Fibroblast of the conjunctiva (primary cell): ENCODE measurements around the gene PARL.

Experiments
- DNase-seq: peaks from one replicate; pipeline ENCODE4 v3.0.0-alpha.2; 2010; ENCODE audit warnings: low read depth

Gene PARL

DNA sequence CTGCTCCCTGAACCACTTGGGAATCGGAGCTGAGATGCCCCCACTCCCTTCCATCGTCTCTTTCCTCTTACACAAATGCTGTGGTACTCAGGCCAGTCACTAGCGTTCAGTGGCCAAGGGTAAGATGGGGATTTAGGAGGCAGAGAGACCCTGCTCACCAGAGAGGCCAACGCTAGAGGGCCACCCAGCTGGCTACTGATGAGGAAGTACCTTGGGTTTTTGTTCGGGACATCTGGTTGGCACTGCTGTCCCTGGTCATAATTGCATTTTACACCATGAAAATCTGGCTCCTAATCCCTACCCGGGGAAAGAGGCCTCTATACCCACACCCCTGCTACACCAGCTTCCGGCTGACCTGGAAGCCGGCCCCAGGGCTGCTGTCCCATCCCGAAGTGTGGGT lies 67.0 kb downstream of the PARL start:
- DNase-seq = no peak

DNA sequence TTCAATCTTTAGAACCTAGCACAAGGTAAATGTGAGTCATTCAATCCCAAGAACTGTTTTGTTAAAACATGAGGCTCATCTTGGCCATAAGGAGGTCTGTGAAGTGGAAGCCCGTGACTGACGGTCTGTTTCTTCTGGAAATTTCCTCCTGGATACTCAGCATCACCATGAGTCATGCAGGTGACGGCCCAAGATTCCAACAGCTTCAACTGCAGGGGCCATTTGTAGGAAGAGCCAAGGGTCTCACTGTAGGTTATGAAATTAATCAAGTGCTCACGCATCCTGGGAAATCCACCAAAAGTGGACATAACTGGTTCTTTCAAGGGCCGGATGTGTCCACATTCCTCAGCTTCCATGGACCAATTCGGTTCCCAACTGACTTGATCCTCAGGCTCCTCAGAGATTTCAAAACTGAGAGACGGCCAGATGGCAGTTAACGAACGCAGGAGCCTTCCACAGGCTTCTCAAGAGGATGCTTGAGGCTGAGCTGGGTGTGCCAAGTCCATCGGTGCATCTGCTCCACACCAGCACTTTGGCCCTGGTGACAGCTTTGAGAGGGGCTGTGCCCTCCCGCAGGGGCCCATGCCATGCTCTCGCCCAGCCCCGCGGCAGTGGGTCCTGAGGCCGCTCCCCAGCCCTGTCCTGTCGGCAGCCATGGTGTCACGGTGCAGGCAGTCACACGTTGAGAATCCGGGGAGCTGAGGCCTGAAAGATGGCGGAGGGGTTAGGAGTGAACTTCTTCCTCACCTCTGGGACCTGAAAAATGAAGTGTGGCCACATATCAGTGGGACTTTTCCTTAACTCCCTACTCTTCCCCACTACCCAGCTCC lies 67.8 kb downstream of the PARL start:
- no peak for DNase-seq

DNA sequence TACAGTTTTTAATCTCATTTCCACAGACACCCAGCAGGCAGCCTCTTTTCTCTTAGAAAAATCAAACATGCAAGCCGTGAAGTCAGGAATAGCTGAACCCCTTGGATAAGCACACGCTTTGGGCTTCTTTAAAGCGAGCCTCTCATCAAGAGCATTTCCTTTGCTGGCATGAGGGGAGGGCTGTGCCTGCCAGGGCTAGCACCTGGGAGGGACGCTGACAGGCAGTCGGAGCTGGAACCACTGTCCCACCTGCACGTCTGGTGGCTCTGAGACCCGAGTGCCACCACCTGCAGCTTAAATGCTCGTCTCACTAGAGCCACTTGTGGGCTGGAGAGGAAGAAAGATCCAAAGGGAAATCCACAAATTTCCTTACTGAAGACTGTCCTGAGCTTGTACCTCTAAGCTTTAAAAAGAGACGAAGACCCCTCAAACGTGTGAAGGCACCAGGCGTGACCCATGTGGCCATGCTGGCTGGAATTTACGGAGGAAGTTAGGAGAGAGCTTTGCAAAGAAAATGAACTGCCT lies 68.7 kb downstream of the PARL start:
- DNase-seq = no peak

DNA sequence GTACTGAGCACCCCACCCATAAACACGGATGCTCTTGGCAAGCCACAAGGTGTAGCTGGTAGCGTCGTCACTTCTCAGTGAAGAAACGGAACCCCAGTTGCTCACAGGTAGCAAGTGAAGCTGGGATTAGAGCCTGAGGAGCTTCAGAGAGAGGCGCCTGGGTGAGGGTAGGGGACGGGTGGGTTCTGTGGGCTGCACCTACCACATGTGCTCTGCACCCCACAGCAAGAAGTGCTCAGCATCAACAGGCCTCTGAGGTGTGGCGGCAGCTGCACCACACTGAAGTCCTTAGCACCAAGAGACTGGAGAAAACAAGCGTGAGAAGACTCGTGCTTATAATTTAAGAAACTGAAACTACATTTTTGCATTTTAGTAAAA lies 69.1 kb downstream of the PARL start:
- DNase-seq = no peak

DNA sequence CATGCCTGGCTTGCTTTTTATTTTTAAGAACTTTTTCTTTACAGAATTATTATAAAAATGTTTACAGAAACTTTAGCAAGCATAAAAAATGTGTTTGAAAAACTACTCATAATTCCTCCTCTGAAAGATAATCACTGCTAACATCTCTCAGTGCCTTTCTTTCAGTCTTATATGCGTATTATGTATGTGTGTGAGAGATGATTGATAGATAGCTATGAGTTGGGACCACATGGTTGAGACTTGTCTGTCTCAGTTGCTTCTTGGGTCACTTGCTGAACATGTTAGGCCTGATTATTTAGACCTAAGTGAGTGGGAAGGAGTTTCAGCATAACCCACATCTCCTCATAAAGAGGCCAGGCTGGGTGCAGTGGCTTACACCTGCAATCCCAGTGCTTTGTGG lies 70.4 kb downstream of the PARL start:
- no peak for DNase-seq

DNA sequence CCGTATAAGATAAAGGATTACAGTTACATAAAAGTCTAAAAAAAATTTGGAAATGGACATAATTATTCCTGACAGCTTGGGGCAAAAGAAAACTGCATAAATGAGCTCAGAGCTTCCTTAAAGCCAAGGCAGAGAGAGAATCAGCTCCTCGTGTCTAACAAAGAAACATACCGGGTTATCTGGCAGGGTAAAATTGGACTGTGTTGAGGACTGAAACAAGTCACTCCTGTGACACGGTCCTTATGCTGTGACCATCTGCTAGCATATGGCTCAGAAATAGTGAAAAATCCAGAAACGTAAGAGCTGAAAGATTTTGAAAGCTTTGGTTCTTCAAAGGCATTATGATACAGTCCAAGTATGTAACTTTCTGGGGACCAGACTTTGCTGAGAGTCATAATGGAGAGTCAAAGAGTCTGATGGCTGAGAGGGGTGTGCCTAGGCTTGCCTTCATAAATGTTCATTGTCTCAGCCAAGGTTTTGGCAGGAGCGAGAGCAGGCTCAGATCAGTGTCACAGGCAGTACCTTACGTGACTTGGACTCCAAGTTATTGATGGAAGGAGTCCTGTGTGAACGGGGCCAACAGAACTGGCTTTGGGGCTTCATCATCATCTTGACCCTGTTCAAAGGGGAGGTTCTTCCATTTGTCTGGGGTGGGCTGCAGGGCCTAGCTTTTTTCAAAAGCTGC lies 71.8 kb downstream of the PARL start:
- no peak for DNase-seq

DNA sequence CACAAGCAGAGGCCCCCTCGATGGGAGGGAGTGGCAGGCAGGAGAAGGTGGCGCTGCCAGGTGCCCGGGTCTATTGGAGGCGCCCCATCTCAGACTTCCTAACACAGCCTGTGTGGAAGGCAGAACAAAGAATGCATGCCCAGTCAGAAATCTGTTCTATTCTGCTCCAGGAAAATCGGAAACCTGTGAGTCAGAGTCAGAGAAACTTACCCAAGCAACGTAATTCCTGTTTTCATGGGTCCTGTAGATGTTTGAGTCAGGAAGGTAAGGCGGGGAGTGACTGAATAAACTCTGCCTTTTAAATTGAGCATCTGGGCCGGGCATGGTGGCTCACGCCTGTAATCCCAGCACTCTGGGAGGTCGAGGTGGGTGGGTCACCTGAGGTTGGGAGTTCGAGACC lies 73.0 kb downstream of the PARL start:
- no peak for DNase-seq

DNA sequence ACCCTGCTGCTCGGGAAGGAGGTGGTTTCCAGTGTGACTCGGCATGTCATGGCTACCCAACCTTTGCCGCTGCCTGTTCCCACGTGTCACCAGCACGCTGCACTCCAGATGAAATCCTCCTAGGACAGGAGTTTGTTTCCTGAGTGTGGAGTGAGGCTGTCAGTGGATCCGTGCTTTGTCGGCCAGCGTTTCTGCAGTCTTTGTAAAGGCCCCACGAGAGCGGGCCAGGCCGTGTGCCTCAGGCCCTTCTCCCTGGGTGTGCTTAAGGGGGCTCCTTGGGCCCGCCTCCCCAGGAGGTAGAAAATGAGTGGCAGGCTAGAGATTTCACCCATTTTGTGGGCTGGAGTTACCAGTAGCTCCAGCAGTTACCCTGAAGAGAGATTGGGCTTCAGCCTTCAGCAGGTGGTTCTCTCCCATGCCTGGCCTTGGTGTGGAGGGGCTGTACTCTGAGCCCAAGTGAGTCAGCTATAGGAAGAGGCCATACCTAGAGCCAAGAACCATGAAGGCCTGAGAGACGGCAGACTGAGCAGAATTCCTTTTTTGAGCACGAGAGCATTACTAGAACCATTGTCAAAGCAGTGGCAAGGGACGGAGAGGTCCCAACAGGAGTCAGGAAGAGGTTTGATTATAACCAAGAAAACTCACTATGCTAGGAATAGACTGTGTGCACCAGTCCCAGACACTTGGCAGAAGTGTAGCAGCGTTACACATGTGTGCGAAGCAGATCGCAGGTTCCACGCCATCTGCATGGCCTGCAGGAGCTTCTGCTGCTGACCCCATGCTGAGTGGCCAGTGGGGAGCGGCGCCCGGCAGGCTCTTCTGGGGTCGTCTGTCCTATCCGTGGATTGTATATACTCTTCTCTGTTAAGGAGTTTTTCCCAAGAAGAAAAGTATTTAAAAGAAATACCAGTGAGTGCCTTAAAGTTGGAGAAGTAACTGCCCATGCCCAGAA lies 73.8 kb downstream of the PARL start:
- DNase-seq = no peak

DNA sequence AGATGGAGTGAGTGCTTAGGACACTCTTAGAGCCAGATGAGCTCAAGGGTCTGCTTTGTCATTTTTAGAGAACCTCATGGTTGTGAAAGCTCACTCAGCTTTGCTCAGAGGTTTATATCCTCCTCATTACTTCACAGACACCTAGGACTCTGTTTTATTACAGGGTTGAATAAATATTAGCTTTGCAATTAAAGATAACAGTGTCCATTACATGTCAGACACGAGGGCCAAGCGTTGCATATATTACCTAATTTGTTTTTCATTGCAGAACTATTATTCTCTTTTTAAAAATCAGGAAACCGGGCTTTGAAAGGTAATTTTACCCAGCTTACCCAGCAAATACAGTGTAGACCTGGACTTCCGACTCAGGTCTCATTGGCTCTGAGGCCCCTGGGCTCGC lies 75.4 kb downstream of the PARL start:
- no peak for DNase-seq

DNA sequence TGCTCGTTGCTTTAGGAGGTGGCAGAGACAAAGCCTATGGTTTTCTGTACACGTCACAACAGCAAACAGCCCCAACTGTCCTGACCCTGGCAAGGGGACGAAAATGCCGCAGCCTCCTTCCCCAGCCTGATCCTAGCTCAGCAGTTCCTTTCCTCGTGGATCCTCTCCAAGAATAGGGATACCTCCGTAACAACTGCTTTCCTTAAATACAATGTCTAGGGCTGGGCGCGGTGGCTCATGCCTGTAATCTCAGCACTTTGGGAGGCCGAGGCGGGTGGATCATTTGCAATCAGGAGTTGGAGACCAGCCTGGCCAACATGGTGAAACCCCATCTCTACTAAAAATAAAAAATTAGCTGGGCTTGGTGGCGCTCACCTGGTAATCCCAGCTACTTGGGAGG lies 76.3 kb downstream of the PARL start:
- DNase-seq = no peak

DNA sequence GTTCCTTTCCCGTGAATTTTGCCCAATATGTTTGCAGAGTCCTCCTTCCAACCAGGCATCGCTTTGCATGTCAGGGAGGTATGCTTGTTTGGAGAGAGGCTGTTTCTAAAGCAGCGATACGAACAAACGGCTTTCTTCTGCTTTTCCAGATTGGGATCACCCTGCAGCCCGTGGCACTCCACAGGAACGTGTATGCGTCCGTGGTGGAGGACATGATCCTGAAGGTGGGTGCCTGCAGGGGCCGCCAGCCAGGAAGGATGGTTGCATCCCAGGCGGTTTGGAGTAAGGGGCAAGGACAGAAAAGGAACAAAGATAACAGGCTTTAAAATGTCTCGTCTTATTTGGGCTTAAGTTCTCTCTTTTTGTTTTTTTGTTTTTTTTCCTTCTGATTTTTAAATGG lies 76.8 kb downstream of the PARL start:
- DNase-seq = no peak

DNA sequence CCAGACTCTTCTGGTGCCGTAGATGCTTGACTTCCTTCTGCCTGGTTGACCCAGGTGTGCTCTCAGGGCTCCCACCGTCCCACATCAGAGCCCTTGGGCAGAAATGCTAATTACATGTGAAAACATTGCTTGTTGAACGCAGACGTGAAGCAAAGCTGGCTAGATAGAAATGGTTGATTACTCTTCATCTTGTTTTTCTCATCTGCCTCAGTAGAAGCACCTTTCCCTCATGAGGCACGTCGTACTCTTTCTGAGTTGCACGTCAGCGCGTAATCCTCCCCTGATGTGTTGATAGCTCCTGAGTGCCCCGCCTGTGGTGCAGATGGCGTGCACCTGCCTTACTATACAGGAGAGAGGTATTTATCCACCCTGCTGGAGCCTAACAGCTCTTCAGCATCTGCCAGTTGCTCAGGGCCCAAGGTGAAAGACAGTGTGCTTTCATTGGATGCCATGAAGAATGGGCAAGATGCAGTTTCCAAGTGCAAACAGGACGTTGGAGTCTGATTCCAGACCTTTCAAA lies 77.4 kb downstream of the PARL start:
- DNase-seq = no peak

DNA sequence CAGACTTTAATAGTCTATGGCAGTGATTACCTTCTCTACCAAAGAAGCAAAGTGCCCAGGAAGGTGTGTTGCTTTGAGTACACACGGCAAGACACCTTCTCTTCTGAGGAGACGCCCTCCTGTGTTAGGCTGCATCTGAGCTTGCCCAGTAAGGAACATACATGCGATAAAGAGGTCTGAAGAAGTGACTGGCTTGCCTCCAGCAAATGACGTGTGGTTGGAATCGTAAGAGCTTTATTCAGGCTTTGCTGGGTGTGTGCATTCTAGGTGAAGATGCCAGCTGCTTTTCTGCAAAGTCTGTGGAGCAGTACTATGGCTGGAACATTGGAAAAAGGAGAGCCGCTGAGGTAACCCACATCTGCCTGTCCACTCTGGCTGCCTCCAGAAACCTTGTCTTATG lies 81.7 kb downstream of the PARL start:
- DNase-seq = no peak

DNA sequence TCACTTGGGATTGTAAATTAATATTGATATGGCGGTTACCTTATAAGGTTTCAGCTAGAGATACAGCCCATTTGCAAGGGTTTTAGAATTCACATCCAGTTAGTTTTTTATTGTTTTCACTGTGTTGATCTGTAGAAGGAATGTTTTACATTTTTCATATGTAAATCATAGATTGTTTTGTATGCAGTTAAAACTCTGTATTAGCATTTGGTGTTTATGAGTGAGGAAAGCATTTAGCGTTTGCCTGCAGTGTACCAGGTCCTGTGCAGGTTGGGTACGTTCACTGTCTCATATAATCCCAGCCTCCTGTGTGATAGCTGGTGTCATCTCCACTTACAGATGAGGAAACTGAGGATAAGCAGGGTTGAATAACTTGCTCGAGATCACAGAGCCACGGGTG lies 83.1 kb downstream of the PARL start:
- DNase-seq = no peak

DNA sequence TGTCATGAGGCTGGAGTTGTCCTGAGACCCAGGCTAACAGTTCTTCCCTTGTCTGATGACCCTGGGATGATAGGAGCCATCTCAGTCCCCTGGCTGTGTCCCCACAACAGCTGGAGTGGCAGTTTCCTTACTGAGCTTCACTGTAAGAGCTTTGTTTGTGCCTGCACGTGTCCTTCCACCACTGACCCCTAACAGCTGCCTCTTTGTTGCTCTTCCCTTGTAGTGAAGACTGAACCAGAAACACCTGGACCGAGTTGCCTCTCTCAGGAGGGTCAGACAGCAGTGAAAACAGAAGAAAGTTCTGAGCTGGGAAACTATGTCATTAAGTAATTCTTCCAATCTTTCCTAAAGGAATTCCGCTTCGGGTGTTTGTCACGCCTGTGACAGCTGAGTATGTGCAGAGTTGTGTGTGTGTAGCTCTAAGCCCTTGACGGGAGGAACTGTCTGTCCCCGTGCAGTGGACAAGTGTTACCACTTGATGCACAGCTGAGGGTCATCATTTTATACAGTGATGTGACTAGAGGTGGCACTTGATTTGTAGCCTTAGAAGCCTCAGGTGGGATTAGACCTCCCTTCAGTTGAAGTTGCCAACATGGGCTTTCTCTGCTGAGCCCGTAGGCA lies 84.3 kb downstream of the PARL start:
- no peak for DNase-seq

DNA sequence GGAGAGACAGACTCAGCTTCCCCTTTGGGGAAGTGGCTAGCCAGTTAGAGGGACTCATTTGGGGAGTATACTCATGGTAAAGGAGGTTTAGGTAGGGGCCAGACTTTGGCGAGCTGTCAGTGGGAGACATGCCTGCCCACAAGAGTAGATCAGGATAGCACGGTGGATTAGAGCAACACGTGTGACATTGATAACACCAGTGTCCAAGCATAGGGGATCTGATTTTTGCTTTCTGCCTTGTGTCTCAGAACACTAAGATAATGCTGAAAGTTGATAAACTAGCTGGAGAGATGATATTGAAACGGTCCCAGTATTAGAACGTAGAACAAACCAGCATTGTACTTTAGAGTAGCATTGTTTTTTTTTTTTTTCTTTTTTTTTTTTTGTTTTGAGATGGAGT lies 85.2 kb downstream of the PARL start:
- no peak for DNase-seq

DNA sequence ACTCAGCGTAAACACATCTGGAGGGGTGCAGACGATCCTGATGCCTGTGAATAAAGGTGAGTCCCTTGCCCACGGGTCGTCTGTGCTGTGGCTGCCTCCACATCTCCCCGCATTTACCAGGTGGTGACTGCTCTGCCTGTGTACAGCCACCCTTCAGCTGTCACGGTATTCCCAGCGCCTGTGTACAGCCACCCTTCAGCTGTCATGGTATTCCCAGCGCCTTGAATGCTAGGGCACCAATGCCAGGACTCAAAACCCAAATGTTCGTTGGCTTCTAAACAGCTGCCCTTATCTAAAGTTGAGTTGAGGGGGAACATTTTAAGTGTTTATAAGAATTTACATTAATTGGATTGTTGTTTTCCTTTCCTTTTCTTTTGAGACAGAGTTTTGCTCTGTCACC lies 86.7 kb downstream of the PARL start:
- DNase-seq = no peak

DNA sequence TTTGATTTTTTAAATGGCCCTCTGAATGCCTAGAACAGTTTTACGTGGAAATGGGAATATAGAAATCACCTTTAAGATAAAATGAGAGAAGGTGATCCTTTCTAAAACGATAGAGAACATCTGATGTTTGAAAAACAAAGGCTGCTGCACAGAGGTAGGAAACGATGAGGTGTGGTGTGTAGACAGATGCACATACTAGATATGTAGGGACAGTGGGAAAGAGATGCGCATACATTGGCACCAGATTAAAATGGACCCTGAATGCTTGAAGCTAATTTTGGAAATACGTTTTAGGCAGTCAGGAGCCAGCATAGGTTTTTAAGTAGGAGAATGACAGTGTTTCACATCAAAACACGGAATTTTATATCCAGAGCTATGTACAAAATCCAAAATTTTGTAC lies 88.3 kb downstream of the PARL start:
- DNase-seq = no peak

DNA sequence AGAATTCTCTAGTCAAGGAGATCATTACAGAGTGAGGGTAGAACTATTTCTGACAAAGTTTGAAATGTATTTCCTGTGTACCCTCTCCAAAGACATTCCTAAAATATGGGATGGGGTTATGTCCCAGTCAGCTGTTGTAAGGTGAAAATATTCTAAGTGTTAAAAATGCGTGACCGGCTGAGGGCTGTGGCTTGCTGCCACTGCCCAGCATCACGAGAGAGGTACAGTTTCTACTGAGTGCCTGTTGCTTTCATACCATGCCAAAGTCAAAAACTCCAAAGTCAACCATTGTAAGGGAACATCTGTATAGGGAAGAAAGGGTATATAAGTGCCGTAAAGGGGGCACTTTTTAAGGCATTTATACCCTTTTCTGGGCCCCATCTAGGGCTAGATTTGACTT lies 90.2 kb downstream of the PARL start:
- DNase-seq = no peak

DNA sequence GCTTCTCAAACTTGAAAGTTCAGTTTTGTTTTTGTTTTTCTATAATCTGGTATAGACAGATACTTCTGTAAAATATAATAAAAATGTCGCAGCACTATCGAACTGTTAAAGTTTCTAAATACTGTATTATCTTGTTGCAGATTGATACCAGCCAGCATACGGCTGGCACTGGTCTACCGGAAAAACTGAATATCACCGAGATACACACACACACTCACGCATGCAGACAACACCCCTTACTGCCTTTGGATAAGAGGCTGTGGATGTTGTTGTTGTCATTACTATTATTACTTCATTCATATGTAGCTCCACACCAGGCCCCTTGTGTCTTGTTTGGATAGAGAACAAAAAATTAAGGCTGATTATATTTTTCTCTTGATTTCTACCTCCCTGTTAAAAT lies 91.7 kb downstream of the PARL start:
- DNase-seq = no peak

DNA sequence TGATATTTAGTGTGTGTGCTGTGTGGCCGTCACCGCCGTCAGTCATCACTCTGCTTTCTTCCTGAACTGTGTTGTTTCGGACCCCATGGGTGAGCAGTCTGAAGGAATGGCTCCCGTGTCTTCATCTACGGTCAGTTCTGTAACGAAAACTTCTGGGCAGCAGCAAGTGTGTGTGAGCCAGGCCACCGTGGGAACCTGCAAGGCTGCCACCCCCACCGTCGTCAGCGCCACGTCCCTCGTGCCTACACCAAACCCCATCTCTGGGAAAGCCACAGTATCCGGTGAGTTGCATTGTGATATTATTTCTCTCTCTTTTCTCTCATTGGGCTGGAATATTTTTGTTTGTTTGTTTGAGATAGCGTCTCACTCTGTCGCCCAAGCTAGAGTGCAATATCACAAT lies 94.0 kb downstream of the PARL start:
- no peak for DNase-seq

DNA sequence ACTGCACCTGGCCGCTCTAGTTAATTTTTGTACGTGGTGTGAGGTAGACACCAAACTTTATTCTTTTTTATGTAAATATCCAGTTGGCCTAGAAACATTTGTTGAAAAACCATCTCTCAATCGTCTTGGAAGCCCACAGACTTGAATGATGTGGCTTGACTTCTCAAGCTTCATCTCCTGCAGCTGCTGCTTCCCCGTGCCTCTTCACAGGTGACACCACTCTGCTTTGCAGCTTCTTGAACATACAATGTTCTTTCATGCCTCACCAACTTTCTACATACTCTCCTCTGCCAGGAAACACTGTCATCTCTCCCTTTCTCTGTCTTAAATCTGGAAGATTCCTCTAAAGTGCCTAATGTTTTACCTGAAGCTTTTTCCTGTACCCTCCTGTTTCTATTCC lies 94.9 kb downstream of the PARL start:
- no peak for DNase-seq
